AG04449 (cell line): ENCODE measurements around the gene CMTM3.

Source experiments
- CTCF ChIA-PET: fragments of 350-600 bp; formaldehyde crosslinking; extraction: SDS; loops from one replicate; lab custom pipeline; 2021; ENCODE audit warnings: antibody characterized with exemption; lab: Yijun Ruan, JAX
- POLR2A ChIA-PET: fragments of 400-600, 350-600 bp; formaldehyde crosslinking; extraction: SDS; loops from one replicate; lab custom pipeline; 2020; ENCODE audit warnings: antibody characterized with exemption, inconsistent platforms; lab: Yijun Ruan, JAX
- DNase-seq: peaks from one replicate; pipeline ENCODE4 v3.0.0-alpha.2; 2010; ENCODE audit warnings: low read depth, low spot score
- H3K4me3 ChIP-seq: 2 replicates; pipeline ENCODE4 v1.5.1; 2011; ENCODE audit warnings: low read depth, mild to moderate bottlenecking, control low read depth, low read length
- CTCF ChIP-seq: IDR thresholded peaks from one replicate; pipeline ENCODE4 v1.5.1; 2011; ENCODE audit warnings: mild to moderate bottlenecking, moderate library complexity, low read length, control low read depth, inconsistent platforms; ENCODE audit not compliant: insufficient read depth; ENCODE audit errors: missing control alignments

Gene CMTM3

GRCh38 chr16:66604376-66605176 is at the start of gene CMTM3:
TSS of gene CMTM3 (plus strand) at chr16:66604704. CDS start at chr16:66604806, 102 bp downstream.
- POLR2A ChIA-PET: interaction anchor here (0.6 to 1.0 kb wide), 3 partner anchors 14 to 89 kb away, joined by 3 to 6 read pairs (median 3); no protein-coding TSS in a partner anchor
- CTCF ChIA-PET: interaction anchor here (0.7 to 3.4 kb wide), 13 partner anchors 9 to 268 kb away, joined by 3 to 24 read pairs (median 3); no protein-coding TSS in a partner anchor

GRCh38 chr16:66560107-66560506 is 44.4 kb upstream of the CMTM3 start:
- ChIA-PET POLR2A (interaction anchor here (0.7 kb wide), 1 partner anchor 44 kb away, joined by 3 read pairs; no protein-coding TSS in a partner anchor), CTCF (interaction anchor here (0.6 to 1.4 kb wide), 4 partner anchors 11 to 154 kb away, joined by 3 to 6 read pairs (median 3); no protein-coding TSS in a partner anchor)
- H3K4me3 ChIP-seq: no peak overlapping the region
- no peak for TF ChIP-seq CTCF
- DNase-seq: no peak

More at GRCh38 chr16:66604376-66605176, at the start of gene CMTM3:
- H3K4me3 ChIP-seq: peak within 1 kb of the TSS; percentile 69
- DNase-seq: no peak
- TF ChIP-seq CTCF: peak; percentile 86

GRCh38 chr16:66561381-66562080 is 43.0 kb upstream of the CMTM3 start:
- CTCF ChIA-PET: no interaction called here
- POLR2A ChIA-PET: no interaction called here
- TF ChIP-seq CTCF: no peak
- no peak for DNase-seq
- no peak overlapping the region for H3K4me3 ChIP-seq

- POLR2A ChIA-PET: no interaction called here
These were observed 42.1 kb upstream of the CMTM3 start for GRCh38 chr16:66562409-66562808.

GRCh38 chr16:66562986-66563385 is 41.5 kb upstream of the CMTM3 start:
- ChIA-PET POLR2A (interaction anchor here (0.9 kb wide), 1 partner anchor 11 kb away, joined by 3 read pairs; the partner anchor contains the start of gene CKLF), CTCF (interaction anchor here (0.6 to 4.2 kb wide), 11 partner anchors 8 to 306 kb away, joined by 3 to 15 read pairs (median 4); partner anchors contain the start of genes CKLF and NAE1)
- no peak for TF ChIP-seq CTCF
- no peak for DNase-seq
- no peak overlapping the region for H3K4me3 ChIP-seq

More at GRCh38 chr16:66562409-66562808, 42.1 kb upstream of the CMTM3 start:
- CTCF ChIA-PET: interaction anchor here (0.6 to 4.2 kb wide), 8 partner anchors 11 to 307 kb away, joined by 3 to 15 read pairs (median 4); partner anchors contain the start of genes CKLF and NAE1
- no peak overlapping the region for H3K4me3 ChIP-seq
- DNase-seq: no peak
- no peak for TF ChIP-seq CTCF
